Naive thymus-derived CD4-positive, alpha-beta T cell (primary cell): ENCODE measurements around the gene CDC123. TPM values are rescaled to one million over a fixed set of nuclear protein-coding genes. Genes with fewer than 3 reads are reported as not detected.

Experiments
- ATAC-seq: fragments of 150-1000 bp; cut with Tn5 transposase; 2 replicates; pipeline ENCODE4 v1.10.0; 2021; ENCODE audit warnings: mild to moderate bottlenecking, moderate library complexity
- CTCF ChIA-PET: fragments of 350-600 bp; sonication (Branson Sonifier 250); formaldehyde crosslinking; loops from one replicate; lab custom pipeline; 2021; ENCODE audit warnings: antibody characterized with exemption; lab: Charles Lee
- POLR2A ChIA-PET: fragments of 350-600 bp; sonication (Branson Sonifier 250); formaldehyde crosslinking; loops from one replicate; lab custom pipeline; 2021; ENCODE audit warnings: antibody characterized with exemption, inconsistent platforms; lab: Charles Lee
- DNase-seq, 9 donors: peaks; one replicate each; pipeline versions ENCODE4 v3.0.0 to v3.0.0-alpha.2; 2020 to 2022; ENCODE audit warnings: mixed read lengths in 1 of 9
- H3K27ac ChIP-seq: one replicate; pipeline ENCODE4 v1.7.0; 2013; ENCODE audit warnings: mild to moderate bottlenecking, low read depth, low read length, moderate library complexity
- H3K27me3 ChIP-seq, 2 donors: one replicate each; pipeline ENCODE4 v1.7.0; 2013; ENCODE audit warnings: low read length in 2 of 2, mild to moderate bottlenecking in 2 of 2, moderate library complexity in 2 of 2; ENCODE audit not compliant: control insufficient read depth in 2 of 2, insufficient read depth in 2 of 2
- H3K36me3 ChIP-seq, 3 experiments: 1 replicate in 2 of 3; 2 replicates in 1 of 3; pipeline ENCODE4 v1.7.0; 2013; ENCODE audit warnings: low read length in 3 of 3, mild to moderate bottlenecking in 3 of 3, moderate library complexity in 1 of 3; ENCODE audit not compliant: insufficient read depth in 3 of 3, control insufficient read depth in 2 of 3
- H3K4me1 ChIP-seq, 2 donors: one replicate each; pipeline ENCODE4 v1.7.0; 2013; ENCODE audit warnings: low read length in 2 of 2, mild to moderate bottlenecking in 2 of 2, moderate library complexity in 1 of 2; ENCODE audit not compliant: control insufficient read depth in 2 of 2, insufficient read depth in 2 of 2
- H3K4me3 ChIP-seq: 2 replicates; pipeline ENCODE4 v1.7.0; 2013; ENCODE audit warnings: mild to moderate bottlenecking, low read length
- H3K9me3 ChIP-seq, 3 experiments: 1 replicate in 2 of 3; 2 replicates in 1 of 3; pipeline ENCODE4 v1.7.0; 2013; ENCODE audit warnings: low read length in 3 of 3; ENCODE audit not compliant: control insufficient read depth in 2 of 3
- H3K27ac Mint-ChIP-seq, 9 donors: one replicate each; pipeline ENCODE4 v1.8.0; 2020 to 2022; ENCODE audit warnings: mixed read lengths in 9 of 9, mild to moderate bottlenecking in 8 of 9, moderate library complexity in 5 of 9, inconsistent platforms in 2 of 9
- H3K27me3 Mint-ChIP-seq, 5 donors: one replicate each; pipeline ENCODE4 v1.8.0; 2021 to 2022; ENCODE audit warnings: mixed read lengths in 5 of 5, mild to moderate bottlenecking in 1 of 5
- H3K36me3 Mint-ChIP-seq, 5 donors: one replicate each; pipeline ENCODE4 v1.8.0; 2020 to 2022; ENCODE audit warnings: mixed read lengths in 5 of 5, mild to moderate bottlenecking in 3 of 5, inconsistent platforms in 1 of 5
- H3K4me1 Mint-ChIP-seq, 7 donors: one replicate each; pipeline ENCODE4 v1.8.0; 2020 to 2022; ENCODE audit warnings: mixed read lengths in 7 of 7, mild to moderate bottlenecking in 3 of 7, inconsistent platforms in 1 of 7
- H3K4me3 Mint-ChIP-seq, 10 donors: one replicate each; pipeline ENCODE4 v1.8.0; 2020 to 2022; ENCODE audit warnings: mild to moderate bottlenecking in 10 of 10, mixed read lengths in 10 of 10, moderate library complexity in 6 of 10, inconsistent platforms in 2 of 10
- H3K9me3 Mint-ChIP-seq, 11 donors: one replicate each; pipeline ENCODE4 v1.8.0; 2020 to 2022; ENCODE audit warnings: mixed read lengths in 11 of 11, mild to moderate bottlenecking in 4 of 11, inconsistent platforms in 1 of 11, moderate library complexity in 1 of 11
- intact Hi-C, 2 donors: fragments of 100-400 bp; cut with micrococcal nuclease; formaldehyde crosslinking; loops; one replicate each; pipeline ENCODE4 v1.15.1; 2023
- polyA plus RNA-seq, 2 donors: library from polyadenylated mRNA; unstranded; fragments of 300-500 nt; fragmentation: Illumina TruSeq; gene quantifications; one replicate each; pipeline ENCODE4 v1.2.3, GENCODE V29; 2021
- total RNA-seq, 6 experiments: library from RNA in 5 of 6; stranded (reverse) in 5 of 6; gene quantifications; 1 replicate in 5 of 6; 2 replicates in 1 of 6; pipeline ENCODE4 v1.2.3 and lab custom pipeline; 2021 to 2026

CDC123 gene
- total and polyA plus RNA-seq, 7 experiments from 2014 or later = 27.0 to 97.8 (median 37.0) TPM

DNA sequence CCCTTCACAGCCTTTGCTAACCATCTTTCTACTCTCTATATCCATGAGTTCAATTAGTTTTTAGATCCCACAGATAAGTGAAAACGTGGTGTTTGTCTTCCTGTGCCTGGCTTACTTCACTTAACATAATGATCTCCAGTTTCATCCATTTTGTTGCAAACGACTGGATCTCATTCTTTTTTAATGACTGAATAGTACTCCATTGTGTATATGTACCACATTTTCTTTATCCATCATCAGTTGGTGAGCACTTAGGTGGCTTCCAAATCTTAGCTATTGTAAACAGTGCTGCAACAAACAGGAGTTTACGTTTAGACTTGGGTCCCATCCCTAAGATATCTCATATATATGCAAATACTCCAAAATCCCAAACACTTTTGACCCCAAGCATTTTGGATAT, 9.1 kb downstream of the CDC123 start:
- Mint-ChIP-seq H3K4me1 (peaks cover 29 to 55% (median 47%) of the 10 kb centered on the region in 7 donors), H3K27me3 (no peaks in the 10 kb centered on the region), H3K27ac (peak overlapping the region in 1 of 9 donors; percentile 37), H3K9me3 (no peaks in the 10 kb centered on the region), H3K4me3 (no peak overlapping the region), H3K36me3 (peaks cover 12 to 45% (median 31%) of the 10 kb centered on the region in 5 donors)
- no peaks in the 10 kb centered on the region for H3K27me3 ChIP-seq
- H3K4me1 ChIP-seq = peaks cover 3 to 10% of the 10 kb centered on the region in 2 donors
- no peak overlapping the region for H3K27ac ChIP-seq
- intact Hi-C loops = no loop called here
- no peak overlapping the region for H3K4me3 ChIP-seq
- ATAC-seq (no peak), DNase-seq (no peak)
- H3K9me3 ChIP-seq = no peaks in the 10 kb centered on the region
- ChIA-PET POLR2A (interaction anchor here (0.6 to 0.7 kb wide), 2 partner anchors 20 to 245 kb away, joined by 3 to 4 read pairs; no protein-coding TSS in a partner anchor), CTCF (no interaction called here)
- peaks cover 1 to 52% (median 19%) of the 10 kb centered on the region in 3 experiments for H3K36me3 ChIP-seq

DNA sequence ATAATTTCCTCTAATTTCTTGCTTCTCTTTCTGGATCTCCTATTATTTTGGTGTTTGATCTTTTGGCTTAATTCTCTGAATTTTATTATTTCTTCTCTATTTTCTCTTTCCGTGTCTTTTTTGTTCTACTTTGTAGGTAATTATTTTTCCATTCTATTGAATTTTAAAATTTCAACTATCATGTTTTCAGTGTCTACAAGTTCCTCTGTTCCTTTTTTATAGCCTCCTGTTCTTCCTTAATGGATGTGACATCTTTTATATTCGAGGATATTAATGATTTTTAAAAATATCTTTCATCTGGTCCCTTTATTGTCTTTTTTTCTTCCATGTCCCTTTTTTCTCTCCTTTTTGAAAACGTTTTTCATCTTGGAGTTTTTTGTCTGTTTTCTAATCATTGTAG, 11.1 kb downstream of the CDC123 start:
- ChIA-PET POLR2A (no interaction called here), CTCF (no interaction called here)
- Histone ChIP-seq H3K9me3 (no peaks in the 10 kb centered on the region), H3K4me3 (no peak overlapping the region), H3K27me3 (no peaks in the 10 kb centered on the region), H3K36me3 (peaks cover 4 to 53% (median 31%) of the 10 kb centered on the region in 3 experiments), H3K4me1 (no peaks in the 10 kb centered on the region), H3K27ac (no peak overlapping the region)
- Mint-ChIP-seq H3K27ac (peak overlapping the region in 3 of 9 donors; percentile 17 to 48 (median 30)), H3K36me3 (peaks cover 9 to 48% (median 33%) of the 10 kb centered on the region in 5 donors), H3K27me3 (no peaks in the 10 kb centered on the region), H3K9me3 (no peaks in the 10 kb centered on the region), H3K4me1 (peaks cover 20 to 40% (median 34%) of the 10 kb centered on the region in 7 donors), H3K4me3 (peak overlapping the region in 1 of 10 donors; percentile 6)
- no peak for DNase-seq
- no peak for ATAC-seq
- intact Hi-C loops = no loop called here

DNA sequence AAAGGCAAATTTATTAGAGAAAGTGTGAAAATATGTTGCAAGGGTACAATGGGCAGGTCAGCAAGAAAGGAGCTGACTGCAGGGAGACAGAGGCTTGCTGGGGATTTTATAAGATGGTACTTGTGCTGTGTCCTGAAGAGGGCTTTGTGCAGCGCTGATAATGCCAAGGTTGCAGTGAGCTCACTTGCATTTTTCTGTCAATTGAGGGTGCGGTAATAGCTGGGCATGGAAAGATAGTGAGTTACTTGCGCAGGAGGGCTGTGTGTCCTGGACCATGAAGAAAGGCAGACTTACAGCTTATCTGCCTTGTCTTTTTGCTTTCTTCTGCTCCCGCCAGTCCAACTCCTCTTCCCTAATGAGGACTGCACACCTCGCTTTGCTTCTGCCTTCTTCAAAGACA, 12.5 kb downstream of the CDC123 start:
- H3K36me3 ChIP-seq = peaks cover 4 to 52% (median 26%) of the 10 kb centered on the region in 3 experiments
- DNase-seq (no peak), ATAC-seq (no peak)
- intact Hi-C loops = no loop called here
- no peaks in the 10 kb centered on the region for H3K9me3 ChIP-seq
- Mint-ChIP-seq H3K36me3 (peaks cover 11 to 51% (median 35%) of the 10 kb centered on the region in 5 donors), H3K27me3 (no peaks in the 10 kb centered on the region), H3K4me1 (peaks cover 16 to 36% (median 26%) of the 10 kb centered on the region in 7 donors), H3K27ac (peak overlapping the region in 5 of 9 donors; percentile 17 to 72 (median 41)), H3K4me3 (no peak overlapping the region), H3K9me3 (no peaks in the 10 kb centered on the region)
- ChIA-PET CTCF (no interaction called here), POLR2A (no interaction called here)
- H3K27ac ChIP-seq = no peak overlapping the region
- H3K4me1 ChIP-seq = no peaks in the 10 kb centered on the region
- no peaks in the 10 kb centered on the region for H3K27me3 ChIP-seq
- no peak overlapping the region for H3K4me3 ChIP-seq

DNA sequence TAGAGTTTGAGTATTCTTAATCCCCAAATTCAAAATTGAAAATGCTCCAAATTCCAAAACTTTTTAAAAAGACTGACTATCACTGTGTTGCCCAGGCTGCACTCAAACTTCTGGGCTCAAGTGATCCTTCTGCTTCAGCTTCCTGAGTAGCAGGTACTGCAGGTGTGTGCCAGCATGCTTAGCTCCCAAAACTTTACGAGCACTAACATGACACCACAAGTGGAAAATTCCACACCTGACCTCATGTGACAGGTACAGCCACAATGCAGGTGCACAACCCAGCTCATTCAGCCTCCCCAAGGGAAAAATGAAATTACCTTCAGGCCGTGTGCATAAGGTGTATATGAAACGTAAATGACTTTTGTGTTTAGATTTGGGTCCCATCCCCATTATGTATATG, 16.5 kb downstream of the CDC123 start:
- ChIA-PET CTCF (no interaction called here), POLR2A (interaction anchor here (0.7 kb wide), 1 partner anchor 17 kb away, joined by 3 read pairs; the partner anchor contains the start of genes CDC123 and NUDT5)
- H3K4me1 ChIP-seq = no peaks in the 10 kb centered on the region
- no peak for DNase-seq
- no peaks in the 10 kb centered on the region for H3K9me3 Mint-ChIP-seq
- no peak overlapping the region for H3K27ac ChIP-seq
- peaks cover 8 to 58% (median 19%) of the 10 kb centered on the region in 3 experiments for H3K36me3 ChIP-seq
- no peak overlapping the region for H3K4me3 ChIP-seq
- no peaks in the 10 kb centered on the region for H3K27me3 Mint-ChIP-seq
- peaks cover 18 to 43% (median 28%) of the 10 kb centered on the region in 5 donors for H3K36me3 Mint-ChIP-seq
- H3K27me3 ChIP-seq = no peaks in the 10 kb centered on the region
- intact Hi-C loops = no loop called here
- no peak for ATAC-seq
- peaks cover 15 to 41% (median 35%) of the 10 kb centered on the region in 7 donors for H3K4me1 Mint-ChIP-seq
- no peak overlapping the region for H3K4me3 Mint-ChIP-seq
- no peaks in the 10 kb centered on the region for H3K9me3 ChIP-seq
- H3K27ac Mint-ChIP-seq = peak overlapping the region in 1 of 9 donors; percentile 15

- Mint-ChIP-seq H3K9me3 (no peaks in the 10 kb centered on the region), H3K27me3 (no peaks in the 10 kb centered on the region), H3K4me3 (no peak overlapping the region), H3K36me3 (peaks cover 19 to 41% (median 28%) of the 10 kb centered on the region in 5 donors), H3K4me1 (peaks cover 10 to 36% (median 26%) of the 10 kb centered on the region in 7 donors), H3K27ac (peak overlapping the region in 1 of 9 donors; percentile 88)
- DNase-seq = no peak
- POLR2A ChIA-PET = no interaction called here
- Histone ChIP-seq H3K36me3 (peaks cover 8 to 56% (median 17%) of the 10 kb centered on the region in 3 experiments), H3K27me3 (no peaks in the 10 kb centered on the region), H3K4me3 (no peak overlapping the region), H3K4me1 (no peaks in the 10 kb centered on the region), H3K9me3 (no peaks in the 10 kb centered on the region), H3K27ac (no peak overlapping the region)
- no peak for ATAC-seq
- intact Hi-C loops = loop anchor here (1.0 to 2.0 kb wide), 5 partner anchors 19 to 689 kb away; partner anchors contain the start of gene NUDT5 (in 1 of the 2)
- CTCF ChIA-PET = interaction anchor here (3.4 kb wide), 1 partner anchor 442 kb away, joined by 17 read pairs; no protein-coding TSS in a partner anchor
These were observed 17.6 kb downstream of the CDC123 start for GRCh38 chr10:12213621-12214020.

DNA sequence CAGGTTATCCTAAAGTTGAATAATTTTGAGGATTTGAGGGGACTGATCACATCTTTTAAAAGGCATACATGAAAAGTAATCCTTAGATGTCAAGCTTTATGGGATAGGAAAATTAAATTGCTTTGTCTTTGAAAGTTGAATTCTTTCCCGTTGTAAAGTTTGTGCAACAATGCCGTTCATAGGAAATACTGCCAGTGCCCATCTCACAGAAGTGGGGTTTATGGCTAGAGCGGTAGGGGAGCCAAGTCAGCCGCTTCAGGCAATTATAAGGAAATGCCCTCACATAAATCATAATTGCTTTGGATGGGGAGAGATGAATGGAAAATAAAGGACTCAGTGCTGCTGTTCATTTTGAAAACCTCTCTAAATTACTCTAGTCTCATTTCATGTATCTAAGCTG, 18.1 kb downstream of the CDC123 start:
- Histone ChIP-seq H3K27me3 (no peaks in the 10 kb centered on the region), H3K36me3 (peaks cover 8 to 58% (median 17%) of the 10 kb centered on the region in 3 experiments), H3K9me3 (no peaks in the 10 kb centered on the region), H3K4me1 (no peaks in the 10 kb centered on the region), H3K27ac (no peak overlapping the region), H3K4me3 (no peak overlapping the region)
- Mint-ChIP-seq H3K4me1 (peaks cover 5 to 36% (median 21%) of the 10 kb centered on the region in 7 donors), H3K36me3 (peaks cover 23 to 42% (median 31%) of the 10 kb centered on the region in 5 donors), H3K4me3 (peak overlapping the region in 2 of 10 donors; percentile 79 to 84), H3K27me3 (no peaks in the 10 kb centered on the region), H3K27ac (peak overlapping the region in 6 of 9 donors; percentile 28 to 94 (median 80)), H3K9me3 (no peaks in the 10 kb centered on the region)
- ATAC-seq (no peak), DNase-seq (no peak)
- intact Hi-C loops = loop anchor here (1.0 to 2.0 kb wide), 5 partner anchors 19 to 688 kb away; partner anchors contain the start of gene NUDT5 (in 1 of the 2)
- ChIA-PET POLR2A (interaction anchor here (1.8 kb wide), 1 partner anchor 18 kb away, joined by 5 read pairs; the partner anchor contains the start of genes CDC123 and NUDT5), CTCF (interaction anchor here (0.6 to 3.4 kb wide), 7 partner anchors 17 to 442 kb away, joined by 3 to 17 read pairs (median 4); partner anchors contain the start of genes CDC123 and NUDT5)
